CD14-positive monocyte (primary cell): Measurements from ENCODE around the gene SMCHD1. TPM values are rescaled to one million over a fixed set of nuclear protein-coding genes. Genes with fewer than 3 reads are reported as not detected.

ENCODE experiments used
- DNase-seq, 3 donors: peaks; one replicate each; pipeline ENCODE4 v3.0.0-alpha.2; 2011 to 2022
- H2AFZ ChIP-seq: 2 replicates; pipeline ENCODE4 v1.6.0; 2012; ENCODE audit warnings: mild to moderate bottlenecking, low read depth, low read length, inconsistent platforms; ENCODE audit not compliant: insufficient read depth, poor library complexity, severe bottlenecking
- H3K27ac ChIP-seq, 2 donors: 1 replicate in 1 of 2; 2 replicates in 1 of 2; pipeline ENCODE4 v1.5.1; 2012 to 2013; ENCODE audit warnings: low read length in 2 of 2, control low read depth in 1 of 2, inconsistent platforms in 1 of 2, low read depth in 1 of 2, mild to moderate bottlenecking in 1 of 2
- H3K27me3 ChIP-seq, 2 donors: one replicate each; pipeline versions ENCODE4 v1.6.0 to v1.6.1; 2011 to 2013; ENCODE audit warnings: low read length in 2 of 2; ENCODE audit not compliant: control insufficient read depth in 2 of 2, insufficient read depth in 2 of 2
- H3K36me3 ChIP-seq, 2 donors: replicated peaks in 1 of 2; 1 replicate in 1 of 2; 2 replicates in 1 of 2; pipeline versions ENCODE4 v1.5.1 to v1.6.1; 2012 to 2013; ENCODE audit warnings: low read length in 2 of 2, control low read depth in 1 of 2, inconsistent platforms in 1 of 2, mild to moderate bottlenecking in 1 of 2; ENCODE audit not compliant: insufficient read depth in 2 of 2, control insufficient read depth in 1 of 2
- H3K4me1 ChIP-seq, 2 donors: 1 replicate in 1 of 2; 2 replicates in 1 of 2; pipeline versions ENCODE4 v1.5.1 to v1.6.1; 2012 to 2013; ENCODE audit warnings: low read length in 2 of 2, control low read depth in 1 of 2, inconsistent platforms in 1 of 2, mild to moderate bottlenecking in 1 of 2, moderate library complexity in 1 of 2; ENCODE audit not compliant: insufficient read depth in 2 of 2, control insufficient read depth in 1 of 2
- H3K4me2 ChIP-seq: replicated peaks from 2 replicates; pipeline ENCODE3; 2012; ENCODE audit warnings: low read length, moderate library complexity, mild to moderate bottlenecking; ENCODE audit not compliant: poor library complexity, severe bottlenecking; ENCODE audit errors: extremely low read depth
- H3K4me3 ChIP-seq, 3 experiments: fragments of 200-600 bp in 1 of 3; sonication (generic) in 1 of 3; replicated peaks in 1 of 3; 1 replicate in 2 of 3; 2 replicates in 1 of 3; pipeline ENCODE4 v1.5.1; 2011 to 2013; ENCODE audit warnings: low read length in 3 of 3, mild to moderate bottlenecking in 3 of 3, control low read depth in 2 of 3, low read depth in 2 of 3, inconsistent platforms in 1 of 3, moderate library complexity in 1 of 3
- H3K79me2 ChIP-seq: 2 replicates; pipeline ENCODE4 v1.6.0; 2012; ENCODE audit warnings: mild to moderate bottlenecking, control low read depth, inconsistent platforms, low read length, moderate library complexity; ENCODE audit not compliant: insufficient read depth
- H3K9ac ChIP-seq: 2 replicates; pipeline ENCODE4 v1.6.0; 2017; ENCODE audit warnings: low read length, mild to moderate bottlenecking; ENCODE audit not compliant: insufficient read depth, poor library complexity, severe bottlenecking
- H3K9me3 ChIP-seq, 2 donors: replicated peaks in 1 of 2; 1 replicate in 1 of 2; 2 replicates in 1 of 2; pipeline versions ENCODE4 v1.5.1 to v1.6.1; 2012 to 2013; ENCODE audit warnings: low read length in 2 of 2, control low read depth in 1 of 2; ENCODE audit not compliant: control insufficient read depth in 1 of 2, insufficient read depth in 1 of 2
- H4K20me1 ChIP-seq: 2 replicates; pipeline ENCODE4 v1.6.0; 2012; ENCODE audit warnings: mild to moderate bottlenecking, low read length, control low read depth, moderate library complexity; ENCODE audit not compliant: insufficient read depth
- H3K27ac Mint-ChIP-seq, 7 donors: one replicate each; pipeline ENCODE4 v1.8.0; 2020; ENCODE audit warnings: mild to moderate bottlenecking in 7 of 7, mixed read lengths in 7 of 7, moderate library complexity in 6 of 7, inconsistent platforms in 2 of 7
- H3K27me3 Mint-ChIP-seq, 3 donors: one replicate each; pipeline ENCODE4 v1.8.0; 2021 to 2022; ENCODE audit warnings: low read depth in 3 of 3, mild to moderate bottlenecking in 3 of 3, mixed read lengths in 3 of 3, moderate library complexity in 3 of 3, inconsistent platforms in 1 of 3
- H3K36me3 Mint-ChIP-seq, 2 donors: one replicate each; pipeline ENCODE4 v1.8.0; 2020; ENCODE audit warnings: mixed read lengths in 2 of 2, inconsistent platforms in 1 of 2, mild to moderate bottlenecking in 1 of 2
- H3K4me1 Mint-ChIP-seq: one replicate; pipeline ENCODE4 v1.8.0; 2020; ENCODE audit warnings: mild to moderate bottlenecking, mixed read lengths
- H3K4me3 Mint-ChIP-seq, 2 donors: one replicate each; pipeline ENCODE4 v1.8.0; 2020; ENCODE audit warnings: mild to moderate bottlenecking in 2 of 2, mixed read lengths in 2 of 2, moderate library complexity in 1 of 2
- H3K9me3 Mint-ChIP-seq, 7 donors: one replicate each; pipeline ENCODE4 v1.8.0; 2020 to 2022; ENCODE audit warnings: mixed read lengths in 7 of 7, mild to moderate bottlenecking in 6 of 7, moderate library complexity in 6 of 7, inconsistent platforms in 2 of 7
- WGBS: methylation state at CpG from one replicate; pipeline ENCODE4 v1.1.5; 2013; ENCODE audit warnings: missing lambda C conversion rate; ENCODE audit not compliant: insufficient coverage; 5-methylcytosine and 5-hydroxymethylcytosine counted together
- intact Hi-C, 2 donors: fragments of 100-400 bp; cut with micrococcal nuclease; formaldehyde crosslinking; loops; one replicate each; pipeline versions ENCODE4 v1.15.0 to v1.15.1; 2023
- polyA plus RNA-seq, 3 donors: library from polyadenylated mRNA; depleted of rRNA in 1 of 3; unstranded in 2 of 3; stranded (reverse) in 1 of 3; fragments of 300-500 nt in 2 of 3; fragments of >200 nt in 1 of 3; fragmentation: Illumina TruSeq in 2 of 3; gene quantifications; 1 replicate in 2 of 3; 2 replicates in 1 of 3; pipeline ENCODE4 v1.2.3, GENCODE V29; 2012 to 2021
- TF ChIP-seq, protein P1 (sequence below): fragments of 200-600 bp; IDR thresholded peaks from one replicate; pipeline ENCODE4 v1.8.0; 2022; ENCODE audit warnings: antibody characterized with exemption, mild to moderate bottlenecking

SMCHD1 gene
- polyA plus RNA-seq, 3 donors = 12.7 to 45.5 (median 16.8) TPM

GRCh38 chr18:2683055-2683454, 27.5 kb downstream of the SMCHD1 start:
- H3K27me3 ChIP-seq = no peaks in the 10 kb centered on the region
- DNase-seq = no peak
- peaks cover 0 to 2% (median 0%) of the 10 kb centered on the region in 3 donors for H3K27me3 Mint-ChIP-seq
- no peaks in the 10 kb centered on the region for H3K4me1 ChIP-seq
- H3K4me2 ChIP-seq = no peak overlapping the region
- peaks cover 9% of the 10 kb centered on the region for H3K4me1 Mint-ChIP-seq
- peaks cover 9 to 18% (median 12%) of the 10 kb centered on the region in 7 donors for H3K9me3 Mint-ChIP-seq
- no peak overlapping the region for H3K4me3 Mint-ChIP-seq
- peaks cover 61 to 94% of the 10 kb centered on the region in 2 donors for H3K36me3 ChIP-seq
- H4K20me1 ChIP-seq = peaks cover 99% of the 10 kb centered on the region
- peaks cover 69 to 86% of the 10 kb centered on the region in 2 donors for H3K36me3 Mint-ChIP-seq
- H3K4me3 ChIP-seq = no peak overlapping the region
- H2AFZ ChIP-seq = no peak overlapping the region
- intact Hi-C loops = no loop called here
- H3K27ac Mint-ChIP-seq = peak overlapping the region in 6 of 7 donors; percentile 2 to 67 (median 32)
- TF ChIP-seq, protein P1, sequence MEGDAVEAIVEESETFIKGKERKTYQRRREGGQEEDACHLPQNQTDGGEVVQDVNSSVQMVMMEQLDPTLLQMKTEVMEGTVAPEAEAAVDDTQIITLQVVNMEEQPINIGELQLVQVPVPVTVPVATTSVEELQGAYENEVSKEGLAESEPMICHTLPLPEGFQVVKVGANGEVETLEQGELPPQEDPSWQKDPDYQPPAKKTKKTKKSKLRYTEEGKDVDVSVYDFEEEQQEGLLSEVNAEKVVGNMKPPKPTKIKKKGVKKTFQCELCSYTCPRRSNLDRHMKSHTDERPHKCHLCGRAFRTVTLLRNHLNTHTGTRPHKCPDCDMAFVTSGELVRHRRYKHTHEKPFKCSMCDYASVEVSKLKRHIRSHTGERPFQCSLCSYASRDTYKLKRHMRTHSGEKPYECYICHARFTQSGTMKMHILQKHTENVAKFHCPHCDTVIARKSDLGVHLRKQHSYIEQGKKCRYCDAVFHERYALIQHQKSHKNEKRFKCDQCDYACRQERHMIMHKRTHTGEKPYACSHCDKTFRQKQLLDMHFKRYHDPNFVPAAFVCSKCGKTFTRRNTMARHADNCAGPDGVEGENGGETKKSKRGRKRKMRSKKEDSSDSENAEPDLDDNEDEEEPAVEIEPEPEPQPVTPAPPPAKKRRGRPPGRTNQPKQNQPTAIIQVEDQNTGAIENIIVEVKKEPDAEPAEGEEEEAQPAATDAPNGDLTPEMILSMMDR = no peak
- H3K9ac ChIP-seq = no peak overlapping the region
- peaks cover 0 to 14% of the 10 kb centered on the region in 2 donors for H3K9me3 ChIP-seq
- H3K79me2 ChIP-seq = peaks cover 99% of the 10 kb centered on the region
- H3K27ac ChIP-seq = no peak overlapping the region

GRCh38 chr18:2686349-2686968, 30.9 kb downstream of the SMCHD1 start:
- H3K27me3 Mint-ChIP-seq = no peaks in the 10 kb centered on the region
- H3K36me3 Mint-ChIP-seq = peaks cover 66 to 87% of the 10 kb centered on the region in 2 donors
- no peak for DNase-seq

More at GRCh38 chr18:2686349-2686968, 30.9 kb downstream of the SMCHD1 start:
- intact Hi-C loops = no loop called here
- no peaks in the 10 kb centered on the region for H3K4me1 ChIP-seq
- Mint-ChIP-seq H3K27ac (peak overlapping the region in 2 of 7 donors; percentile 3 to 14), H3K9me3 (peaks cover 9 to 18% (median 12%) of the 10 kb centered on the region in 7 donors), H3K4me1 (peaks cover 7% of the 10 kb centered on the region), H3K4me3 (no peak overlapping the region)
- H3K27me3 ChIP-seq = no peaks in the 10 kb centered on the region
- peaks cover 100% of the 10 kb centered on the region for H4K20me1 ChIP-seq
- H3K4me2 ChIP-seq = no peak overlapping the region
- peaks cover 75 to 97% of the 10 kb centered on the region in 2 donors for H3K36me3 ChIP-seq
- H3K79me2 ChIP-seq = peaks cover 98% of the 10 kb centered on the region
- no peak overlapping the region for H2AFZ ChIP-seq
- TF ChIP-seq, protein P1 = no peak
- H3K9ac ChIP-seq = no peak overlapping the region
- peaks cover 0 to 14% of the 10 kb centered on the region in 2 donors for H3K9me3 ChIP-seq
- 100% methylated on average over 1 of the region's 3 CpGs for WGBS
- H3K4me3 ChIP-seq = no peak overlapping the region
- no peak overlapping the region for H3K27ac ChIP-seq
